ENCODE results near the gene GGCT. TPM values are rescaled to one million over a fixed set of nuclear protein-coding genes. Genes with fewer than 3 reads are reported as not detected.

Gene GGCT
- total and polyA plus RNA-seq, 2 donors from 2014 or later, result 23.8 to 70.1 TPM

DNA sequence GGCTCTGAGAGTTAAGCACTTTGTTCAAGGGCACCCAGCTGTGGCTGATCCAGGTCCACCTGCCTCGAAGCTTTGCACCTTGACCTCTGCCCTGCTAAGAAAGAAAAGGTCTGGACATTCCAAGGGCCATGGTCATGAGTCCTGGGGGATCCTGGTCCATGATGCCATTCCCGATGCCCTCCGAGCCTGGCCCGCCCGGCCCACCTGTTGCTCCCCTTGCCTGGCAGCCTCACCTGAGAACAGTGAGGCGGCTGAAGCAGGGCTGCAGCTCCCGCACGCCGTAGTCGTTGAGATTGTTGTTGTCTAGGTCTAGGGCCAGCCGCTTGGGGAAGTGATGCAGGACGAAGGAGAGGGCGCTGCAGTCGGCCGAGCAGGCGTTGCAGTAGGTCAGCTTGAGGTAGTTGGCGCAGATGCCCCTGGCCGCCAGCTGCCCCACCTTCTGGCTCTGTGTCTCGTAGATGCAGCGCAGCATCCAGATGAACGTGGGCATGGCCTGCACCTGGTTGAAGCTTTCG lies 53.6 kb downstream of the GGCT start:
- TF ChIP-seq, protein P1, sequence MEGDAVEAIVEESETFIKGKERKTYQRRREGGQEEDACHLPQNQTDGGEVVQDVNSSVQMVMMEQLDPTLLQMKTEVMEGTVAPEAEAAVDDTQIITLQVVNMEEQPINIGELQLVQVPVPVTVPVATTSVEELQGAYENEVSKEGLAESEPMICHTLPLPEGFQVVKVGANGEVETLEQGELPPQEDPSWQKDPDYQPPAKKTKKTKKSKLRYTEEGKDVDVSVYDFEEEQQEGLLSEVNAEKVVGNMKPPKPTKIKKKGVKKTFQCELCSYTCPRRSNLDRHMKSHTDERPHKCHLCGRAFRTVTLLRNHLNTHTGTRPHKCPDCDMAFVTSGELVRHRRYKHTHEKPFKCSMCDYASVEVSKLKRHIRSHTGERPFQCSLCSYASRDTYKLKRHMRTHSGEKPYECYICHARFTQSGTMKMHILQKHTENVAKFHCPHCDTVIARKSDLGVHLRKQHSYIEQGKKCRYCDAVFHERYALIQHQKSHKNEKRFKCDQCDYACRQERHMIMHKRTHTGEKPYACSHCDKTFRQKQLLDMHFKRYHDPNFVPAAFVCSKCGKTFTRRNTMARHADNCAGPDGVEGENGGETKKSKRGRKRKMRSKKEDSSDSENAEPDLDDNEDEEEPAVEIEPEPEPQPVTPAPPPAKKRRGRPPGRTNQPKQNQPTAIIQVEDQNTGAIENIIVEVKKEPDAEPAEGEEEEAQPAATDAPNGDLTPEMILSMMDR (IDR thresholded peaks at IDR 0.05; ENCODE audit: borderline replicate concordance, extremely low read depth, insufficient read depth), result no peak
- H3K9me3 ChIP-seq (ENCODE audit: control insufficient read depth in 2 of 3, insufficient read depth in 1 of 3, low read length in 3 of 3), result no peaks in the 10 kb centered on the region
- no peak overlapping the region for H3K4me3 ChIP-seq (ENCODE audit: low read length in 3 of 3)
- DNase-seq (no peak), FAIRE-seq (no peak)
- H3K27me3 ChIP-seq (ENCODE audit: control insufficient read depth, insufficient read depth, low read length), result no peaks in the 10 kb centered on the region
- peaks cover 0 to 7% (median 2%) of the 10 kb centered on the region in 3 donors for H3K36me3 ChIP-seq (ENCODE audit: control insufficient read depth in 2 of 3, insufficient read depth in 3 of 3, low read length in 3 of 3)
- no peak overlapping the region for H3K27ac ChIP-seq (ENCODE audit: low read depth in 2 of 2, low read length in 2 of 2)
- intact Hi-C loops (cut with DNase I), result no loop called here
- no peak overlapping the region for H3K9ac ChIP-seq (ENCODE audit: low read length in 3 of 3)
- H3K4me1 ChIP-seq (ENCODE audit: control insufficient read depth in 2 of 3, insufficient read depth in 2 of 3, low read depth in 1 of 3, low read length in 3 of 3), result peaks cover 0 to 2% (median 0%) of the 10 kb centered on the region in 3 donors

DNA sequence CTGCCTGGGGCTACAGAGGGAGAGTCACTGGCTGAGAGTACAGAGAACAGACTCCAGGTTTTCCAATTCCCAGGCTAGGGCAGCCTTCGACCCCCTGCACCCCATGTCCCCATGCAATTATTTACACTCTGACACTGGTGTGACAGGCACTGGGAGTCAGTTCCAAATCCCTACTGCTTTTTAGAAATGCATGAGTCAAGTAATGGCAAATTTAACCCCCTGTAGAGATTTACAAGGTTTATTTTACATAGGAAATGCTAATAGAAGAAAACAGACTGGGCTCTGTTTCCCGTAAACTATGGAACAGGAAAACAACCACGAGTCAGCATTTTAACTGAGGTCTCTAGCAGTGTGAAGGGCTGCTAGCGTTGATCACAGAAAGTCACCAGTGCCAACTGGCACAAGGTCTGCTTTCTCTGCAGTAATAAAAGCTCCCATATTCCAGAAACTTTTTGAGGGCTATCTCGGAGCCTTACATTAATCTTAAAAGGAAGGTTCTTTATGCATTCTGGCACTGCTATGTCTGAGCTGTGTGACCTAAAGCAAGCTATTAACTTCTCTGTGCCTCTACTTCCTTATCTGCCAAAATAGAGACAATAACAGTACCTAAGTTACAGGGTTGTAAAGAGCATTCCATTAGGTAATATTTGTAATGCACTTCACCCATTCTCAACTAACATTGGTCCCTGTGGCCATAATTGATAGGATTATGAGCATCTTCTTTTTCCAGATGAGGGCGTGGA lies 54.2 kb downstream of the GGCT start:
- peaks cover 0 to 5% (median 2%) of the 10 kb centered on the region in 3 donors for H3K36me3 ChIP-seq (ENCODE audit: control insufficient read depth in 2 of 3, insufficient read depth in 3 of 3, low read length in 3 of 3)
- FAIRE-seq (no peak), DNase-seq (peak in 1 of 5 donors; percentile 47)
- H3K27me3 ChIP-seq (ENCODE audit: control insufficient read depth, insufficient read depth, low read length), result no peaks in the 10 kb centered on the region
- H3K27ac ChIP-seq (ENCODE audit: low read depth in 2 of 2, low read length in 2 of 2), result no peak overlapping the region
- no peak overlapping the region for H3K9ac ChIP-seq (ENCODE audit: low read length in 3 of 3)
- no peak overlapping the region for H3K4me3 ChIP-seq (ENCODE audit: low read length in 3 of 3)
- H3K4me1 ChIP-seq (ENCODE audit: control insufficient read depth in 2 of 3, insufficient read depth in 2 of 3, low read depth in 1 of 3, low read length in 3 of 3), result peaks cover 0 to 2% (median 0%) of the 10 kb centered on the region in 3 donors
- no peaks in the 10 kb centered on the region for H3K9me3 ChIP-seq (ENCODE audit: control insufficient read depth in 2 of 3, insufficient read depth in 1 of 3, low read length in 3 of 3)
- intact Hi-C loops (cut with DNase I), result no loop called here
- TF ChIP-seq, protein P1 (IDR thresholded peaks at IDR 0.05; ENCODE audit: borderline replicate concordance, extremely low read depth, insufficient read depth), result no peak

DNA sequence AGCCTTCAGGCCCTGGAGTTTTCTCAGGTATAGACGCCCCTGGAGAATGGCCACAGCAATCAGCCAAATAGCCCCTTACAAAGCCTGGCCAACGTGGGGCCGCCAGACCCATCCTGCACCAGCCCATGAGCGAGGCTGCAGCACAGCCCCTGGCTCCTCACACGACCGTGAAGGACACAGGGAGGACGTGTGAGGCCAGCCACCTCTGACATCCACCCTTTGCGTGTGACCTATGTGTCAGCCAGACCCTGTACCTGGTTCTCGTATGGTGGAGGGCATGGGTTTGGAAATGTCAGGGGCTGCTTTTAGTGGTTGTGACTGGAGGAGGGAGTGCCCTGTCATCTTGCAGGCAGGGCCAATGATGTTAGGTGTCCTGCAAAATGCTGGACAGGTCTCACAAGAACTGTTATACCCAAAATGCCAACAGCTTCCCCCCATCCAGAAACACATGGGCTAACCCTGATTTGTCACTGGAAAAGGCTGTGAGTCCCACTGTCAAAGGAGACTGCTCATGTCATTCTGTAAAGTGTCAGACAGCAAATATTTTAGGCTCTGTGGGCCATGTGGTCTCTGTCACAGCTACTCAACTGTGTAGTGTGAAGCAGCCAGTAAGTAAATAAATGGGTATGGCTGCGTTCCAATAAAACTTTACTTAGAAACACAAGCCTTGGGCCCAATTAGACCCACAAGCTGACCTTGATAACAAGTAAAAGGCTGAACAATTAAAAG lies 56.0 kb downstream of the GGCT start:
- no peaks in the 10 kb centered on the region for H3K27me3 ChIP-seq (ENCODE audit: control insufficient read depth, insufficient read depth, low read length)
- H3K9me3 ChIP-seq (ENCODE audit: control insufficient read depth in 2 of 3, insufficient read depth in 1 of 3, low read length in 3 of 3), result no peaks in the 10 kb centered on the region
- H3K36me3 ChIP-seq (ENCODE audit: control insufficient read depth in 2 of 3, insufficient read depth in 3 of 3, low read length in 3 of 3), result peaks cover 0 to 2% (median 0%) of the 10 kb centered on the region in 3 donors
- no peak overlapping the region for H3K27ac ChIP-seq (ENCODE audit: low read depth in 2 of 2, low read length in 2 of 2)
- H3K4me3 ChIP-seq (ENCODE audit: low read length in 3 of 3), result no peak overlapping the region
- DNase-seq (no peak), FAIRE-seq (no peak)
- intact Hi-C loops (cut with DNase I), result no loop called here
- TF ChIP-seq, protein P1 (IDR thresholded peaks at IDR 0.05; ENCODE audit: borderline replicate concordance, extremely low read depth, insufficient read depth), result no peak
- H3K4me1 ChIP-seq (ENCODE audit: control insufficient read depth in 2 of 3, insufficient read depth in 2 of 3, low read depth in 1 of 3, low read length in 3 of 3), result peaks cover 0 to 2% (median 0%) of the 10 kb centered on the region in 3 donors
- H3K9ac ChIP-seq (ENCODE audit: low read length in 3 of 3), result no peak overlapping the region
